CMK (cell line): ENCODE data around the gene SLC23A3.

ENCODE experiments used
- DNase-seq: peaks from one replicate; pipeline ENCODE4 v3.0.0-alpha.2; 2010; ENCODE audit warnings: low read depth

SLC23A3 gene

GRCh38 chr2:219169930-219170654 is at the start of gene SLC23A3:
SLC23A3 (minus strand) TSS chr2:219170029; CDS start chr2:219169984, 45 bp downstream.
- DNase-seq: no peak

GRCh38 chr2:219218732-219219701 is 49.2 kb upstream of the SLC23A3 start, which contains the start of gene ABCB6:
ABCB6 (minus strand) TSS chr2:219218958; CDS start chr2:219218673, 285 bp downstream.
- peak; percentile 77 for DNase-seq

- no peak for DNase-seq
Observed at GRCh38 chr2:219218217-219218731, 48.4 kb upstream of the SLC23A3 start.

GRCh38 chr2:219216535-219216915 is 46.7 kb upstream of the SLC23A3 start:
- DNase-seq: no peak

- no peak for DNase-seq
Observed at GRCh38 chr2:219215871-219216534, 46.2 kb upstream of the SLC23A3 start.

GRCh38 chr2:219214786-219215185 is 45.0 kb upstream of the SLC23A3 start:
- no peak for DNase-seq

GRCh38 chr2:219214141-219214540 is 44.3 kb upstream of the SLC23A3 start:
- no peak for DNase-seq

- no peak for DNase-seq
Observed at GRCh38 chr2:219213486-219214071, 43.8 kb upstream of the SLC23A3 start.

GRCh38 chr2:219213026-219213415 is 43.2 kb upstream of the SLC23A3 start:
- DNase-seq: no peak

GRCh38 chr2:219210886-219211362 is 41.1 kb upstream of the SLC23A3 start:
- DNase-seq: no peak

GRCh38 chr2:219210196-219210885 is 40.5 kb upstream of the SLC23A3 start:
- DNase-seq: no peak

GRCh38 chr2:219209236-219210195 is 39.7 kb upstream of the SLC23A3 start:
- no peak for DNase-seq

GRCh38 chr2:219207884-219208740 is 38.3 kb upstream of the SLC23A3 start:
- DNase-seq: no peak

GRCh38 chr2:219207134-219207883 is 37.5 kb upstream of the SLC23A3 start:
- DNase-seq: no peak

GRCh38 chr2:219206328-219207133 is 36.7 kb upstream of the SLC23A3 start, which contains the start of gene ZFAND2B:
ZFAND2B (plus strand) TSS chr2:219206782; CDS start chr2:219206988, 206 bp downstream.
- peak; percentile 80 for DNase-seq

GRCh38 chr2:219205981-219206327 is 36.1 kb upstream of the SLC23A3 start:
- no peak for DNase-seq

GRCh38 chr2:219205165-219205538 is 35.3 kb upstream of the SLC23A3 start:
- no peak for DNase-seq
